H1 (cell line): ENCODE measurements around the gene EFHC1. TPM values are rescaled to one million over a fixed set of nuclear protein-coding genes. Genes with fewer than 3 reads are reported as not detected.

ENCODE experiments used
- JUND ChIP-seq: IDR thresholded peaks from 2 replicates; pipeline ENCODE4 v1.6.1; 2011; ENCODE audit warnings: mild to moderate bottlenecking, improper control_type of control experiment, low read length
- SIRT6 ChIP-seq: IDR thresholded peaks from one replicate; pipeline ENCODE4 v1.7.1; 2012; ENCODE audit warnings: low read length, inconsistent platforms
- SP4 ChIP-seq: IDR thresholded peaks from 2 replicates; pipeline ENCODE4 v1.6.1; 2012; ENCODE audit warnings: low read length, inconsistent platforms
- USF2 ChIP-seq: IDR thresholded peaks from 2 replicates; pipeline ENCODE4 v1.6.1; 2011; ENCODE audit warnings: low read length, improper control_type of control experiment
- polyA plus RNA-seq, 7 experiments: library from polyadenylated mRNA; depleted of rRNA in 3 of 7; stranded (reverse) in 5 of 7; unstranded in 2 of 7; fragments of >200 nt in 5 of 7; fragments of 200-250 nt in 2 of 7; gene quantifications; 1 replicate in 5 of 7; 2 replicates in 1 of 7; 4 replicates in 1 of 7; pipeline versions ENCODE4 v1.2.1 to v1.2.3, GENCODE V29; 2011 to 2013; ENCODE audit warnings: missing spikeins in 2 of 7, mixed read lengths in 2 of 7
- total RNA-seq: library from RNA; stranded (reverse); fragmentation: NEBNext Ultra II Directional; extraction: Animal tissue kit (Norgen Biotek cat#: 25700); gene quantifications from 2 replicates; pipeline ENCODE4 v1.2.1, GENCODE V29; 2021

The EFHC1 gene
- total and polyA plus RNA-seq, 2 of the 8 experiments (the other 6 are each of a cell fraction or from before 2014, with no cell fraction given): 10.5 to 16.4 TPM

- no peak for TF ChIP-seq SP4
- TF ChIP-seq USF2: no peak
- no peak for TF ChIP-seq SIRT6
- TF ChIP-seq JUND: no peak
Observed at GRCh38 chr6:52539607-52540006, 119.5 kb downstream of the EFHC1 start (continued).
